Omental fat pad (tissue), 4 donors: ENCODE results near the gene CWC22. TPM values are rescaled to one million over a fixed set of nuclear protein-coding genes. Genes with fewer than 3 reads are reported as not detected.

Source experiments
- ATAC-seq: fragments of 150-250 bp; one replicate; pipeline ENCODE4 v1.9.1; 2016; ENCODE audit warnings: mild to moderate bottlenecking, moderate library complexity; ENCODE audit not compliant: low FRiP score
- DNase-seq: peaks from one replicate; pipeline ENCODE4 v3.0.0-alpha.2; 2019; ENCODE audit warnings: low spot score
- total RNA-seq, 4 donors: library from RNA; depleted of rRNA; stranded (reverse); fragments of >200 nt; gene quantifications; one replicate each; pipeline ENCODE4 v1.1.0, GENCODE V29; 2016
- TF ChIP-seq, protein P1 (sequence below), 3 donors: fragments of 450-650 bp; IDR thresholded peaks; one replicate each; pipeline ENCODE4 v1.5.1; 2016 to 2017; ENCODE audit warnings: antibody characterized with exemption in 3 of 3, mild to moderate bottlenecking in 3 of 3, moderate library complexity in 2 of 3

The CWC22 gene
- total RNA-seq, 4 donors from 2014 or later: 16.4 to 21.8 (median 18.2) TPM

GRCh38 chr2:179925713-179926112 is 81.4 kb downstream of the CWC22 start:
- DNase-seq: no peak
- TF ChIP-seq, protein P1, sequence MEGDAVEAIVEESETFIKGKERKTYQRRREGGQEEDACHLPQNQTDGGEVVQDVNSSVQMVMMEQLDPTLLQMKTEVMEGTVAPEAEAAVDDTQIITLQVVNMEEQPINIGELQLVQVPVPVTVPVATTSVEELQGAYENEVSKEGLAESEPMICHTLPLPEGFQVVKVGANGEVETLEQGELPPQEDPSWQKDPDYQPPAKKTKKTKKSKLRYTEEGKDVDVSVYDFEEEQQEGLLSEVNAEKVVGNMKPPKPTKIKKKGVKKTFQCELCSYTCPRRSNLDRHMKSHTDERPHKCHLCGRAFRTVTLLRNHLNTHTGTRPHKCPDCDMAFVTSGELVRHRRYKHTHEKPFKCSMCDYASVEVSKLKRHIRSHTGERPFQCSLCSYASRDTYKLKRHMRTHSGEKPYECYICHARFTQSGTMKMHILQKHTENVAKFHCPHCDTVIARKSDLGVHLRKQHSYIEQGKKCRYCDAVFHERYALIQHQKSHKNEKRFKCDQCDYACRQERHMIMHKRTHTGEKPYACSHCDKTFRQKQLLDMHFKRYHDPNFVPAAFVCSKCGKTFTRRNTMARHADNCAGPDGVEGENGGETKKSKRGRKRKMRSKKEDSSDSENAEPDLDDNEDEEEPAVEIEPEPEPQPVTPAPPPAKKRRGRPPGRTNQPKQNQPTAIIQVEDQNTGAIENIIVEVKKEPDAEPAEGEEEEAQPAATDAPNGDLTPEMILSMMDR (IDR thresholded peaks at IDR 0.05): no peak
- no peak for ATAC-seq

GRCh38 chr2:179917272-179917671 is 89.8 kb downstream of the CWC22 start:
- TF ChIP-seq, protein P1 (IDR thresholded peaks at IDR 0.05): no peak
- DNase-seq (no peak), ATAC-seq (no peak)

DNA sequence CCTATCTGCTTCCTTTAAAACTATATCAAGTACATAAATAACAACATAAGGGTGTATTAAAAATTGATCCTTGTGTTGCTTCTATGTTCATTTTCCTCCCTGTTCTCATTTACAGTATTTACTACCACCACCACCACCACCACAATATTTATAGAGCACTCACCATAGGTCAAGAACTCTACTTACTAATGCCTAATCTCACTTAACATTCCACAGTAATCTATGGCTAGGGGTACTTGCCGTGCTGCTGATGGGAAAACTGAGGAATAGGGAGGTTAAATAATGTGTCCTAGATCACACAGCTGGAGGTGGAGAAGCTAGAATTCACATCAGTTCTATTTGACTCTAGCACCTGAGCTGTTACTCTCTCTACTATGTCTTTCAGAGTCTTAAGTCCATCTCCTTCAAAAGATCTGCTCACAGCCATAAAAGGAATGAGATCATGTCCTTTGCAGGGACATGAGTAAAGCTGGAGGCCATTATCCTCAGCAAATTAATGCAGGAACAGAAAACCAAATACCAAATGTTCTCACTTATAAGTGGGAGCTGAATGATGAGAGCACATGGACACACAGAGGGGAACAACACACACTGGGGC is 91.6 kb downstream of the CWC22 start:
- DNase-seq (no peak), ATAC-seq (no peak)
- TF ChIP-seq, protein P1 (IDR thresholded peaks at IDR 0.05): no peak

DNA sequence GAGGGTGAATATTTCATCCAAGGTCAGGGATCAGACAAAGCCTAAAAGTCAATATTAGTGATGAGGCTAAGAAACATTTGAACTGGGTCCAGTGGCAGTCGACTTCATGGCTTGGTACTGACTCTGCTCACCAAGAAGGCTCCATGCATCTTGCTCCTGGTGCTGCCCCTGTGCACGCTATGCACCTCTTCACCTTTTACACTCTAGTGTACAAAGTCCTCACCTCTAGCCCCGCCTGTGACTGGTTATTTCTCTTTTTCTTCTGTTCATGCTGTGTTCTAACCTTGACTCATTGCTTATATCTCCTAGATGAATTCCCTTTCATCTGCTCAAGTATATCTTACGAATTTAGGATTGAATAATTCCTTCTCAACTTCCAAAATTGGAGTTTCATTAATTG is 93.3 kb downstream of the CWC22 start:
- no peak for ATAC-seq
- TF ChIP-seq, protein P1 (IDR thresholded peaks at IDR 0.05): no peak
- no peak for DNase-seq

GRCh38 chr2:179911569-179911968 is 95.5 kb downstream of the CWC22 start:
- DNase-seq (no peak), ATAC-seq (no peak)
- TF ChIP-seq, protein P1 (IDR thresholded peaks at IDR 0.05): no peak

DNA sequence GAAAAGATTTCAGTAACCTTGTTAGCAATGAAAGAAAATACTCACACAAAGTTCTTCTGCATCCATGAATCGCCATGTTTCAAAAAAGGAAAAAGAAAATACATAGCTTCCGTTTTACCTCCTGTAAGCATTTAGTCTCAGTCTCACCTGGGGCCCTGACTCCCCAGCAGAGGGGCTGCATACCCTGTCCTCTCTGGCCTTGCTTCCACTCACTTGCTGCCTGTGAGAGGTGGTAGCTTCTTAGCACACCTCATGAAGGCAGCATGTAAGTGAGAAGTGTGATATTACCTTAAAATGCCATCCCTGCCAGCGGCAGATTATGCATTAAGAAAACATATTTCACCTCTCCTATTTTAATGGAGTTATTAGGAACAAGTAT is 96.4 kb downstream of the CWC22 start:
- no peak for ATAC-seq
- TF ChIP-seq, protein P1 (IDR thresholded peaks at IDR 0.05): no peak

More for the DNA sequence above, 96.4 kb downstream of the CWC22 start:
- DNase-seq: no peak
